GM18511 (cell line): ENCODE results near the gene SQSTM1.

Experiments
- ATAC-seq: cut with Tn5 transposase; IDR thresholded peaks from one replicate; pipeline ENCODE4 v1.9.1; 2021; ENCODE audit warnings: mild to moderate bottlenecking, moderate library complexity; ENCODE audit not compliant: unreplicated experiment

Gene SQSTM1

DNA sequence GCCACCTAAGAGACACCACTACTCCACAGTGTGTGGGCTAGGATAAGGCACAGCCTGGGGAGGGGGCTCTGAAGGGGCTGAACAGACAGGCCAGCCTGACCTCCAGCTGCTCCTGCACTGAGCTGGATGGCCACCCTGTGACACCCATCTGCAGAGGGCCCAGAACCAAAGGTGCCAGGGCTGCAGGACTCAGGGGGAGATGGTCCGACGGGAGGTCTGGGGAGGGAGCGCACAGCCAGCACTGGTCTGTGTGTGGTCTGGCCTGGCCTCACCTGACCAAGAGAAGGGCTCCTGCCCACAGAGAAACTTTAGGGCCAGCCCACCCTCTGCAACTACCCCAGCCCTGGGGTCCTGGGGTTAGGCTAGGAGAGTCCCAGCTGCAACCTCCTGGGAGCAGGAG is 26.1 kb upstream of the SQSTM1 start:
- ATAC-seq = no peak

DNA sequence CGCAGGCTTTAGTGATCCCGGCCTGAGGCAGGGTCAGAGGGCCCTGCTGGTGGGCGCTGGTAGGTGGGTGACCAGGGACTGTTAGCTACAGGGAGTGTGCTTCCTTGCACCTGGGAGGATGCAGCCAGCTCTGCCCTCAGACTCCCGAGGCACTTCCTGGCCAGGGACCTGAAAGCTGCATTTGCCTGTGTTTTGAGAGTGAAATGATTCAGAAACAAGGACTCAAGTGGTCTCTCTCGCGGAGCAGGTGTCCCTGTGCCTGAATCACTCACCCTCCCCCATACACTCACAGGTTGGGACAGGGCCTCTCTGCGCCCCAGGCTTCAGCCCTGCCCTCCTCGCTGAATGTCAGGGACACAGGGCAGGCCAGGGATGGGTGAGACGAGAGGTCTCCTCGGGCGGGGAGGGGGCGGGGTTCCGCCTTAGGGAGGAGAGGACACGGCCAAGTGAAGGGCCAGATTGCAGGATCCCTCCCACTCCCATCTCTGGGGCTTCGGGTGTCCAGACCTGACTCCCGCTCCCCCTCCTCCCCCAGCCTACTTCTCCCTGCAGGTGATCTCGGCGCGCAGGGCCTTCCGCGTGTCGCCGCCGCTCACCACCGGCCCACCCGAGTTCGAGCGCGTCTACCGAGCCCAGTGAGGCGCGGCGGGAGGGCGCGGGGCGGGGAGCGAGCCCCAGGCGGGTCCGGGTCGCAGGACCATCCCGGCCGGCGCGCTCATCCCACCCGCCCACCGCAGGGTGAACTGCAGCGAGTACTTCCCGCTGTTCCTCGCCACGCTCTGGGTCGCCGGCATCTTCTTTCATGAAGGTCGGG is 25.4 kb upstream of the SQSTM1 start:
- peak; percentile 2 for ATAC-seq

DNA sequence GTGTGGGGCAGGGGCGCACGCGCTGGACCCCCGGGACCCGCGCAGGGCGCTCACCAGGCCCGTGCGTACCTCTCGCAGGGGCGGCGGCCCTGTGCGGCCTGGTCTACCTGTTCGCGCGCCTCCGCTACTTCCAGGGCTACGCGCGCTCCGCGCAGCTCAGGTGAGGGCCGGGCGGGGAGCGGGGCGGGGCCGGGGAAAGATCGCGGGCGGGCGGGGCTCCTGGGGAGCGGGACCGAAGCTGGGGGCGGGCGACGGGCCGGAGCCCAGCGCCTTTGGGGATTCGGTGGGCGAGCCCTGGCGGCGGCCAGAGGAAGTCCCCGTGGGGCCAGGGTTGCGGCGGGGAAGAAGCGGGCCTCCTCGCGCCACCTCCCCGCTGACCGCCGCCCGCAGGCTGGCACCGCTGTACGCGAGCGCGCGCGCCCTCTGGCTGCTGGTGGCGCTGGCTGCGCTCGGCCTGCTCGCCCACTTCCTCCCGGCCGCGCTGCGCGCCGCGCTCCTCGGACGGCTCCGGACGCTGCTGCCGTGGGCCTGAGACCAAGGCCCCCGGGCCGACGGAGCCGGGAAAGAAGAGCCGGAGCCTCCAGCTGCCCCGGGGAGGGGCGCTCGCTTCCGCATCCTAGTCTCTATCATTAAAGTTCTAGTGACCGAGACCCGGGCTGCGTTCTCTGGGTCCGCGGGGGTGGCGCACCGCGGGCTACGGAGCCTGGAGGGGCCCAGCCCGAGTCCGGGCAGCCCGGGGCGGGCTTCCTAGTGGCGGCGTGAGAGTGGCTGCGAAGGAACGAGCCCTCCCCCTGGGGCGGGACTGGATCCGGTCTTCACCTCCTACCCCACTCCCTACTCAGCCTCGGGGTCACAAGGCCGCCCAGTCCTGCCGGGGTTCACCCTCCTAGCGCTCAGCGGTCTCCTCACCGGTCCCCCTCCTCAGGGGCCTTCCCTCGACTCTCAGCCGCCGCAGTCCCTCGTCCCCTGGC is 24.6 kb upstream of the SQSTM1 start:
- peak; percentile 75 for ATAC-seq

DNA sequence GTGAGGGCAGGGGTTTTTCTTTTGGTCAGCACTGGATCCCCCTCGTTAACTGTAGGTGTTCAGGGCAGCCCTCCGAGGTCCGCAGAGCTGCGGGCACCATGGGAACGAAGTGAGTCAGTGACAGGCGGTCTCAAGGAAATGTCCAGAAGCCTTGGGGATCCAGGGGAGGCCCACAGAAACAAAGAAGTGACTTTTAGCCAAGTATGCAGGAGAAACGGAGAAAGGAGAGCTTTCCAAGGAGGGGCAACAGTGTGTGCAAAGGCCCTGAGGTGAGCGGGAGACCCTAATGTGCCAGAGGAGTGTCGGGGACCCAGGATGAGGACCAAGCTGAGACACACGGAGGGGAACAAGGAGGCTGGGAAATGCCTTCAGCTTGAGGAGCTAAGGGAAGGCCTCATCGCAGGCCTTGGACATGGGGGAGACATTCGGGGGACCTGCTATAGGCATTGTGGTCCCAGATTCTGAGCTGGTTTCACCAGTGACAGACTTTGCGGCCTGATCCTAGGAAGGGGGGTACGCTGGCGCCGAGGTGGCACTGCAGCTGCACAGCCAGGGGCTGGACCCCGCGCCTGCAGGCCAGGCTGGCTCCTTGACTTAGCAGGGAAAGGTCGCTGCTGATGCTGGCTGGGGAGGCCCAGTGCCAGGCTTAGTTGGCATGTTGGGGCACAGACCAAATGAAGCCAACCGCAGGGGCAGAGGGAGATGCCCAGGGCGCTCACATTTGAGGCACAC is 23.7 kb upstream of the SQSTM1 start:
- ATAC-seq = no peak

DNA sequence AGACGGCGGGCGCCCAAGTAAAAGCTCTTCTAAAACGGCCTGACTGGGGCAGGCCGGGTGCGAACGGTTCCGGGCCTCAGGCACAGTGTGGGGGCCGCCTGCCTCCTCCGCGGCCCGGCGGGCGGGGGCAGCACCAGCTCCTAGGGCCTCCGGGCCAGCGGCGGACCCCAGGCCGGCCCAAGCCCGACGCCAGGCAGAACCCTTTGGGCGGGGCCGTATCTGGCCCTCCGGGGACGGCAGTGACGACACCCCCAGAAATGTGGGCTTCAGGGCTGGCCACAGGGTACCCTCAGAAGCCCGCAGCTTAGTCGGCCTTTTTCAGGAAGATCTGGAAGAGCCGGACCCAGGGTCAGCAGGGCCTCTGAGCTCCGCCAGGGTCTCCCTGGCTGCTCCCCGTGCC is 23.0 kb upstream of the SQSTM1 start:
- ATAC-seq = no peak

DNA sequence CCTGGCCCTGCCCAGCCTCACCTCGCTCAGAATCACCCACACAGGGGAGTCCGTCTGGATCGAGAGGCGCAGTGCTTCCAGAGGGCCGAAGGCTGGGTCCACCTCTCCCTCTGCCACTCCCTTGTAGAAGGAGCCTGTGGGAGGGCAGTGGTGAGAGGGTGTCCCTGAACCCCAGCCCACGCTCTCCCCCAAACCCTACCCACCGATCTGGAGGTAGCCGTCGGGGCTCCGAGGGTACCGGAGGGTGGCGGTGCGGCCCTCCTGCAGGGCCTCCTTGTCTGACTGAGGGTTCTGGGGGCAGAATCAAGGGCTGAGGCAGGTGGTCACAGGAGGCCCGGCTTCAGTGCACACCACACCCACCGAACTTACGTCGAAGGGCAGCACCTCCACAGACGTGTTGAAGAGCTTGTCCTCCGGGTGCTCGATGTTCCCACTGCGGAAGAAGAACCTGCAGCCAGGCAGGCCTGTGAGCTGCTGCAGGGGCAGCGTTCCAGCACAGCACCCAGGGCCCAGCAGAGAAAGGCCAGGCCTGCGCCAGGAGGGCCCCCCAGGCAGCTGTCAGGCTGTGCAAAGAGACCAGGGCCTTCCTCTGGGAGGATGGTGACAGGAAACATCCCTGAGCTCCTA is 22.4 kb upstream of the SQSTM1 start:
- no peak for ATAC-seq

DNA sequence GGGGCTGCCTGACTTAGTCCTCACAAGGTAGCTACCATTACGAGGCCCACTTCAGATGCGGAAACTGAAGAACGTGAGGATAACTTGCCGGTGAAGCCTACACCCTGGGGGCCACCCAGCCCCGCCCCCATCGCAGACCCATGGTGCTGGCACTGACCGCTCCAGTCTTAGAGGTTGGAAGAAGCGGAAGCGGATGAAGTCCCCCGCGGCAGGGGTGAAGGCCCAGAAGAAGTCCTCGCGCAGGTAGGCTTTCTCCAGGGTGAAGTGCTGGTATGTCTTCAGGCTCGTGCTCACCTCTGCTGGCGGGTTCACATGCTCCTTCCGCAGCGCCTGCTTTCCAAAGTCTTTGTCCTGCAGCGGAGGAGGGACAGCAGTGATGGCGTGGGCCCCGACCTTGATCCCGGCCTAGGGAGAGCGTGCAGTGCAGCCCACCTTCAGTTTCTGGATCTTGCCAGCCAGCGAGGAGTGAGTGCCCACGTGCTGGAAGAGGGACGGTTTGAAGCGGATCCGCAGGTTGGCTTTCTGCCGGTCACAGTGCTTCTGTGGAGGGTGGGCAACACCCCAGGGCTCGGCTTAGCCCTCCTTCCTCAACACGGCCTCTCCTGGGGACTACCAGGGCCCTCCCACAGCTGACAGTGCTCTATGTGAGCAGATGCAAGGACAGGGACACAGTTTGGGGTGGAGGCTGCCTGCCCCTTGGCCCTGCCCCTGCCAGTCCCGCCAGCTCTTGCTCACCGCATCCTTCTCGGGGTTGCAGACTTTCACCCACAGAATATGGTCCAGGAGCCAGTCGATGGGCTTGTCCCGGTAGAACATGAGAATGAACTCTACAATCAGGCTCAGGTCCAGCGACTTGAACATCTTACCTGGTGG is 21.7 kb upstream of the SQSTM1 start:
- no peak for ATAC-seq

DNA sequence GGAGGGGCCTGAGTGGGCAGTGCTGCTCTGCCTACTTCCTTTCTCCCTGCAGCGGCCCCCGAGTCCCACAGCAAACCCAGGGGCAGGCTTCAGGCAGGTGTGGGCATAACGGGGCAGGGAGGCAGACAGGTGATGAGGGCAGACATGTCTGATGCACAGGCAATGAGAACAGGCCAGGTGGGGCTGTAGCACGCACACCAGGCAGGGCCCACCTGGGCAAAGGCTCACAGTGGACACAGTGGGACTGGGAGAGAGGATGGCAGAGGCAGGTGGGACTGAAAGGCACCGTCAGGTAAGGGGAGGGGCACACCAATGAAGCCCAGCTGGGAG is 21.1 kb upstream of the SQSTM1 start:
- no peak for ATAC-seq

DNA sequence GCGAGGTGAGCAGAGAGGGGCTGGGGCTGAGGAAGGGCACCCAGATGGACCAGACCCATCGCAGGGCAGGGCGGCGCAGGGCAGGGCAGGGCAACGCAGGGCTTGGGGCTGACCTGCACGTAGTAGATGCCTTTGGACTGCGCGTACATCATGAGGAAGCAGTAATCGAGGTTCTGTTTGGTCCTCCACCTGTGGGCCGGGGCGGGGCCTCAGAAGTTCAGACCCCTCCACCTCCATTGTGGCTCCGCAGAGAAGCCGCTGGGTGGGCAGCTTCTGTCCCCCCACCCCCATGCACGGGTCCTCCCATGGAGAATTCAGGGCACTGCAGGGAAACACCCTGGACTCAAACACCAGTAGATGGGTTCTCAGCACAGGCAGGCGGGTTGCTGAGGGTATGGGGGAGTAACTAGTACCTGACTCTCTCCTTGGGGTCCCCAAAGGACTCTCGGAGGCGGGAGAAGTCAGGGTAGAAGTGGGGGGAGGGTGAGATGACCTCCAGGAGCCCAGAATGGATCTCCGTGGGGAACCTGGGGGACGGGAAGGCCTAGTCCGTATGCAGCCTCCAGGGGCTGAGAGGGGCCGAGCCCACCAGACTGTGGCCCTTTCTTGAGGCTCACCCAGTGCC is 20.5 kb upstream of the SQSTM1 start:
- no peak for ATAC-seq

DNA sequence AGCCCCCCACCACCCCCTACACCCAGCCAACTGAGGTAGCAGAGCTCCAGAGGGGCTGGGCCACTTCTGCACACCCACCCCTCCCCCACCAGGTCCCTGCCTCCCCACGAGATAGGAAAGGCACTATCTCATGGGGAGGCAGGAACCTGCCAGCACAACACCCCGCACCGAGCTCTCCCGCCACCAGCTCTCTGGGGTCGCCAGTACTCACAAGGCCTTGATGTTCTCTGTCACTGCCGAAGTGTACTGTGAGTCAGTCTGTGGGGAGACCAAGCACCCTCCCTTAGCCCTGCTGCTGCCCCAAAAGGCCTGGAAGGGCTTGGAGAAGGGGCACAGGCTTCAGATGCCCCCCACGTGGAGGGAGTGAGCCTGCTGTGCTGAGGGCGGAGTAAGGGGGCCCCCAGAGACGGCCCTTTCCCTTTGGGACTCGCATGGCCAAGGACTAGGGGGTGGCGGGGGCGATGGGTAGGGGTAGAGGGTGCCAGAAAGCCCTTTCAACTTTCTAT is 20.0 kb upstream of the SQSTM1 start:
- ATAC-seq = no peak

DNA sequence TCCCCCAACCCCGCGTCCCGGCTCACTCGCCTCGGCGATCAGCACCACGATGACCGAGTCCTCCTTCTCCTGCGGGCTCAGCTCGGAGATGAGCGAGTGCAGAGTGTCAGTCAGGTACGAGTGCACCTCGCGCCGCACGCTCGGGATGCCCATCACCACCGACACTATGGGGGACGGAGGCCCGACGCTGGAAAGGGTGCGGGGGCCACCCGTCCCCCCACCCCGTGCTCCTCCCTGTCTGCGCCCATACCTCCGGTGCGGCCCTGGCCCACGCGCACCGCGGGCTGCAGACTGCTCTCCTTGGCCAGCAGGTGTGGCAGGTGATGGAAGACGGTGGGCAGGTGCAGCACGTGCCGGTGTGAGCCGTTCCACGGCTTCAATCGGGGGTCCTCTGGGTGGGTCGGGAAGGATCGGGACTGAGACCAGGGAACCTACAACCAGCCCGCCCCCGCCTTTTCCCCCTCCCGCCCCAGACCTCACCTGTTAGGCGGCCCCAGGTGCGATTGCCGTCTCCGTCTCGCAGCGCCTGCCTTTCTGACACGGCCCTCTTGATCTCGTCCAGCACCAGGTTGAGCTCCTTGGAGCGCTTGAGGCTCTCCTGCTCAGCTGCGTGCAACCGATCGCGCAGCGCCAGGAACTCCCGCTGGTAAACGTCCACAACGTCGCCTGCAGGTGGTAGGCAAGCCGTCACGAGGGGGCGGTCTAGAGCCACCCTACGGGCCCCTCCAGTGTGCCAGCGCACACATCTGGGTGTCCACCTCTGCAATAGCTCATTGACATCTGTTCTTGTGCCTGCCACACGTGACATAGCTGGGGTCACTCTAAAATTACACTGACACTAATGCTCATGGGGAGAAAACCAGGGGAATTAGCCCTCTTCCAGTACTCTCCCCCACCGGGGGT is 19.1 kb upstream of the SQSTM1 start:
- peak; percentile 43 for ATAC-seq

DNA sequence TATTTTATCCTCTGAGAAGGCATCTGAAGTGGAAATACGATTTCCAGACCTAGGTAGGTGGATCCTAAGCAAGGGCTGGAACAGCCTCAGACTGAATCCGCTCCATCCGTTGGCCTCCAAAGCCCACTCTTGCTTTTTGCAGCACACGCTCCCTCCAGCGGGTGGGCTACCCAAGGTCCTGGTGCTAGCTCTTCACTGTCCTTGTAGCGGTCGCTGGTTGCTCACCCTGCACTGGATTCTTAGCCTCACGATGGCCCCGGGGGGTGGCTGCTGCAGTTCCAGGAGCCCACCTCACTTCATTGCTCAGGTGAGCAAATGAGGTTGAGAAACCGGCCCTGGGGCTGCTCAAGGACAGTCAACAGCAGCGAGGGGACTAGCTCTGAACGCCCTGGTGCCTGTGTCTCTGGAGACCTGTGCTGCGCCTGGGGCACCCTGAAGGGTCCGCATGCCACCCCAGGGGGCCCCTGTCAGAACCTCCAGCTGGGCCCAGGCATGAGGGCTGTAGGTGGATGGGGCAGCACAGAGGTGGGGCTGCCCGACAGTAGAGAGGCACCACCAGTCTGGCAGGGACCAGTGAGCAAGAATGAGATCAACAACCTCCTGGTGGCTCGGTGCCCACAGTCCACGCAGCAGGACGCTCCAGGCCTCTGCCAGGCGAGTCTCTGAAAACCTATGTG is 18.4 kb upstream of the SQSTM1 start:
- no peak for ATAC-seq

DNA sequence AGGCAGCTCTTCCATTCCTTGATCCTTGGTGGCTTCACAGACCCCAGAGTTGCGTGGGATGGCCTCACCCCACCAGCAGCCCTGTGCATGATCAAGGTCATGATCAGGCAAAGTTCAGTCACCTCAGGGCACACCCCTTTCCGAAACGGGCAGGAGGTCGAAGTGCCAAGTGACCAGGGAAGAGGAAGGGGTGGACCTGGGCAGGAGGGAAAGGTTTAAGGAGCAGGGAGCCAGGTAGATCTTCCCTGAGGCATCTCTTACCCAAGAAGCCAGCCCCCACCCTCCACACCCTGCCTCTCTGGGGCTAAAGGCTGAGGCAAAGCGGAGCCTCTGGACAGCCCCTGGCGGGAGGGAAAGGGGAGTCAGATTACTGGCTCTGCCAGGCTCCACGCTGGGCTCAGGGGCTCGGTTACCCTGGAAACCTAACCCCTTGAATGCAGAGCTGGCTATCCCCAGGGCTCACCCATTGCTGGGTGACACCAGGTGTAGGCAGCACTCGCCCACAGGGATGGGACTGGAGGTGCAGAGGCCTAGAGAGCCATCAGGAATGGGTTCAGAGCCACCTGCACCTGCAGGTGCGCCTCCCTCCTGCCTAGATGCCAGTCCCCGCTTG is 17.6 kb upstream of the SQSTM1 start:
- ATAC-seq = no peak

DNA sequence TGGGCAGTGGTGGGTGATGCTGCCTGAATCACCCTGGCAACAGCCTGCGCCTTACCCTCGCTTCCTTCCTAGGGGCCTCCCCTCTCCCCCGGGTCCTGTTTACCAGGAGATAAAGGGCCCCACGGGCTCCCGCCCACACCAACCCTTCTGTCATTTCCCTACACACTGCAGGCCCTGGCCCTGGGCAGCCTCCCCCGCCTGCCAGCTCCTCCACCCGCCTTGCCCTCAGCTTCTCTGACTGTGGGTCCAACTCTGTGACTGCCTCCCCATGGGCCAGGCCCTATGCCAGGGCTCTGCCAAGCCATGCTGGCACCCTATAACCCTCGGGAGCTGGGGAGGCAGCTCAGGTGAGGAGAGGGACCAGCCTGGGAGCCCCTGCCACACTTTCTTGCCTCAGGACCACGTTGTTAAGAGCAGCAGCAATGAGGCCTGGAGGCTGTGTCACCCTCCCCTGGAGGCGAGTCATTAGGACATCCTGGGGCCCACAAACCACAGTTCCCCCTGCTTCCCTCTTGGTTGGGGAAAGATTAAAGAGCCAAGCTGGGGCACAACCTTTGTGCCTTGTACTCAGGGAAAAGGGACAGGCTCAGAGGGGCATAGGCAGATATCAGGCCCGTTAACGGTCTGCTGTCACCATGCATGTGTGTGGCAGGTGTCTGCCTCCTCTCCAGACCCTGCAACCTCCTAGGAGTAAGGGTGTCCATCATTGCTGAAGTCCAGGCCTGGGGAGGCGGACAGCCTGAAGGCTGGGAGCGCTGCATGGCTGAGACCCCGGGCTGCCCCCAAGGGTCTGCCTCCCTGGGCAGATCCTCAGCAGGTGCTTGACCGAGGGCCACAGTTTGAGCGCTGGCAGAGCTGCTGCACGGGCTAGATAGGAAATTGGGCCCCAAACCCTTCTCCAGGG is 16.8 kb upstream of the SQSTM1 start:
- ATAC-seq = no peak

DNA sequence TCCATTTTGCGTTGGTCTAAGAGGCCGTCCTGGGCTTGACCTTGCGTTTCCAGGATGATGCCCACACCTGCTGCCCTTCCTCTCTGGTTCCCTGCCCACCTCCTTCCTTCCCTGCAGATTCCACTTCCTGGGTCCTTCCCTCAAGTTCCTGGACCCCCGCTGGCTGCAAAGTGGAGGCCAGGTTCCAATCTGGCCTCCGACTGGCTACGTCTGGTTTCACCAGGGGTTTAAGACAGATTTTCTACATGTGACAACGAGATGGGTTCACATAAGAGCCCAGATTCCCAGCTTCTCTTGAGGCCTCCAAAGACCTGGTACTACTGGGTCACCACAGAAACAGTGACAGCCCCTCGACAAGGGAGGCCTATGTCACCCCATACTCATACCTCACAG is 16.2 kb upstream of the SQSTM1 start:
- no peak for ATAC-seq

DNA sequence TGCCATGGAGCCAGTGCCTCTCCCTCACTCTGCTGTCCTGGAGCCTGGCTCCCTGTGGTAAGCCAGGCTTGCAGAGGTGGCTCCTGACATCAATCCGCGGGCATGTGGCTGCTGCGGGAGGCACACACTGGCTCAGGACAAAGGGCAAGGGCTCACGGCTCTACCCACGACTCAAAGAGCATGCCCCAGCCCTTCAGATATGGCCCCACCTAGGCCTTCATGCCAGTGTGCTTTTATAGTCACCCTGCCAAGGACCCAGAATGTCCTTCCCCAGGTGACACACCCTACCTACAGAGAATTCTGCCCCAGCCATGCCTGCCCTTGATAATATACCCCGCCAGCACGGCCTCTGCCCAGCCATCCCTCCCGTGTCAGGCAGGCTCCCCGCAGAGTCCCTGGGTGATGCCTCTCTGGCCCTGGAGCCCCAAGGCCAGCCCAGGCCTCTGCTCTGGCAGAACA is 15.6 kb upstream of the SQSTM1 start:
- no peak for ATAC-seq
